NCI-H128 (cell line): ENCODE results near the gene PDZRN4.
"Not testable (repeated sequence)": the region's sequence is repeated elsewhere in the genome, so short reads cannot be mapped to it uniquely, and the experiment has no call there.

ENCODE experiments used
- DNase-seq: peaks from one replicate; lab custom pipeline; 2025; ENCODE audit not compliant: unreplicated experiment; lab: John Stamatoyannopoulos, UW

Gene PDZRN4

DNA sequence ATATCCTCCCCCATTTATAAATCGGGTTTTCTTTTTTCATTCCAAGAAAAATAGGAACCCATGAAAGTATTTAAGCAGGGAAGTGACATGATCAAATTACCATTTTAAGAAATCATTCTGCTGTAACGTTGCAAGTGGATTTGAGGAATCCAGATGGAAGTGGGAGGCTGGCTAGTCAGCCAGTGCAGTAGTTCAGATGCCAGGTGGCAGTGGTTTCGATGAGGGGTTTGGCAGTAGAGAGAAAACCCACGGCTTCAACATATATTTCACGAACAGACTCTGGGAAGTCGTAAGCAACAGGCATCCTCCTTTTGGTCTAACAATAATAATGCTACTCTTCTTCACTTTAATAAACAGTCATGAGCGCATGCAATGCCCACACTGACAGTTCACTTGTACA lies 25.0 kb downstream of the PDZRN4 start:
- no peak for DNase-seq

DNA sequence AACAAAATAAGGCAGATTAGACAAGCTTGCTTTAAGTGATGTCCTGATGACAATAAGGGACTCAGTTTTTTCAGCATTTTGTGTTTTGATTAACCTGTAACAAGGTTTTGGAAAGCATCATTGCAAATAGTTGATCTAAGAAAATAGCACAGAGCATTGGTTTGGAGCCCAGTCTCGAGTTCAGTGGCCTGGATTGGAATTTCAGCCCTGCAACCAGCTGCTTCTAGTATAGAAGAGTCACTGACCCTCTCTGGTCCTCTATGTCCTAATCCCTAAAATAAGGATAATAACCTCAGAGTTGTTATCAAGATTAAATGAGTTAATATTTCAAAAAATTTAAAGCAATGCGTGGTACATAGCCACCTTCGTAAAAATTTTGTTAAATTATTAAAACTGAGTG lies 25.5 kb downstream of the PDZRN4 start:
- no peak for DNase-seq

DNA sequence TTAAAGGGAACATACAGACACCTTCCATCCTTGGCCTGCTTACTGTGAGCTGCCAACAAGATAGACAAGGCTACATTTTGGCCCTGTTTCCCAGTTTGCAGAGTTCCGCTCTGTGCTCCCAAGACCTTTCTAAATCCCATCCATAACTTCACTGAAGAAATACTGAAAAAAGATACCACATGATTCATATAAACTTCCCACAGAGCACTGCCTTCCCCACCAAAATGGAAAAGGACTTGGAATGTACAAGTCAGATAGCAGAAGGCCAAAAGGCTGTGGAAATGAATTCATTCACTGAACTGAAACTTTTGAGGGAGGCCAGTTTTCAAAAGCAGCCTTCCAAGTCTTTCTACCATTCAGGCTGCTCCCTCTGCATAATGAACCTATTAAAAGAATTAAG lies 29.6 kb downstream of the PDZRN4 start:
- no peak for DNase-seq

DNA sequence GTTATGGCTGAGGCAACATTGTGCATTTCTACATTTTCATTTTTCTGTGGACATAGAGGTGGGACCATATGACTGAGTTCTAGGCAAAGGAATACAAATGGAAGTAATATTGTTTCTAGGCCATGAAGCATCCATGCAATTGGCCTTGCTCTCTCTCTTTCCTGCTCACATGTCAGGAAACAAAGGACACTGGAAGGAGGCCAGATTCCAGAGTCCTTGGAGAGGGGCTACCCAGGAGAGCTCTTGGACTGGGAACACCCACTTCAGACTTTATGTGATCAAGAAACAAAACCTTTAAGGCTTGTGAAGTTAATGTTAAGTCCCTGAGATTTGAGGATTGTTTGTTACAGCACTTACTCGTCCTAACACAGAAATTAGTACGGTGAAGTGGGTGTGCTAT lies 32.8 kb downstream of the PDZRN4 start:
- no peak for DNase-seq

GRCh38 chr12:41221491-41221890 lies 33.4 kb downstream of the PDZRN4 start:
- DNase-seq: no peak

DNA sequence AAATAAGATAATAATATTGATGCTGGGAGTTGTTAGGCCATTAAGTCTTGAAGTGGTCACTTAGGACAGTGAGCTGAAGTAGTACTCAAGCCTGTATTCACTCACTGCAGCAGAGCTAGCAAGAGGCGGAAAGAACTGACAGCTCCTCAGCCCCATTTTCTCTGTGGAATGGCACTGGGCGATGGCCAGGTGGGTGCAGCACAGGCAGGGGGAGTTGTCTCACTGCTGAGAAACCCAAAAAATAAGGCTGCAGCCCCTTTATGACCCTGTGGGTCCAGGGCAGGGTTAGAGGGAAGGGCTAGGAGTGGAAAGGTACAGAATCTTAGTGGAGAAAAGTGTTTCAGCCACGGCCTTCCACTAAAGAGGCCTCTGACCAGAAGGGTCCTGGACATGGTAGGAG lies 35.5 kb downstream of the PDZRN4 start:
- no peak for DNase-seq

DNA sequence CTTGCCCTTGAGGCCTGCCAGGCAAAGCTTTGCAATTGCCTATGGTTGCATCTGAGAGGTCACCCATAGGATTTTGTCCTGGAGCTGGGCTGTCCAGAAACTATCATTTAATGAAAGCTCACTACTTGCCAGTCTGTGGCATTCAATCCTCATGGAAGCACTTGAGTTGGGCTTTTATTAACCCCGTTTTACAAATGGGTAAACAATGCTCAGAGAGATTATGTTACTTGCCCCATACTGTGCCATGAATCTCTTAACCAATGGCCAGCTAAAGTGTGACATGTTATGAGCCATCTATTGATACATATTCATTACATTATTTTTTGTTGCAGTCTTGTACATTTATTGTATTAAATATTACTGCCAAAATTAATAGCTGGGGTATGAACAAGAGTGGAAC lies 35.9 kb downstream of the PDZRN4 start:
- peak; percentile 36 for DNase-seq

DNA sequence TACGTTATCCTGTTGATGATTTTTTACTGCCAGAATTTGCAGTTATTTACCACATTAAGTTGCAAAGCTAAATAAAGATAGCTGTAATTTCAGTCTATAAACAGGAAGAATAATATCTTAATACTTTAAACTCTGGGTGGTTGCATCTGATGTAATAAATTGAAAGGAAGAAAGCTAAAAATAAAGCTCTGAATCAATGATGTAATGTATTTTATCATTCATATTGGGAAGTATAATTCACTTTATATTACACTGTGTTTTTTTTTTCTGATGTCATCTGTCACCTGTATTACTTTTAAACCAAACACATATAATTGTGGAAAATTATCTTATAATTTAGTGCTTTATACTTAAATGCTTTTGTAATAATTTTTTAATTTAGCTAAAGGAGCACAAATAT lies 37.1 kb downstream of the PDZRN4 start:
- no peak for DNase-seq

DNA sequence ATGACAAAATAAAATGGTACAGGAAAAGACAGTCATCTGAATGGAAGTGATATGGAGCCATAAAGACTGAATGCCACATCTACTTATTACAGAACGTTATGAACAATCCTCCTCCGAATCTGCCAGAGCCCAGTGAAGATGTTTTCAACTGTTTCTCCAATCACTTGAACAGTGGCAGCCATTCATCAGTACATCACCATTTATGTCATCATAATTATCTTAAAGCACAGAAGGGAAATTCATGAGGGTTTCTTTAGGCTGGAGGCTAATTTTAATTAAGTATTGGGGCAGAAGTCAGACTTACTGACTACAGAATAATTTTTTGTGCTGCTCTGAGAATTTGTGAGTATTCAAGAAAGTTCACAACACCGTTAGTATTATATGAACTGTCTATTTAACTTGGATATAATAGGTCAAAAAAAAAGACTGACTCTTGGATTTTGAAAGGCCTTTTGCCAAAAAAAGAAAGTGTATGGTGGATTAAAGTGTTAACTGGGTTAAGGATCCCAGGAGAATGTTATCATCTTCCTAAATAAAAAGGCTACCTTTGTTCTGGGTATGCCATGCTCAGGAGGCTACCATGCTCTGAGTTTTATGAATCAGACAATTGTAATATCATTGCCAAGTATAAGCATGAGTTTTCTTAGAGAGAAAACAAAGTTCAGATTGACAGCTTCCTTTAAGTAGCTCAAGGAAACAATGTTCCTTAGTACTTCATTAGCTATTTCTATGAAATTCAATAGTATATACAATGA lies 40.1 kb downstream of the PDZRN4 start:
- DNase-seq: no peak

DNA sequence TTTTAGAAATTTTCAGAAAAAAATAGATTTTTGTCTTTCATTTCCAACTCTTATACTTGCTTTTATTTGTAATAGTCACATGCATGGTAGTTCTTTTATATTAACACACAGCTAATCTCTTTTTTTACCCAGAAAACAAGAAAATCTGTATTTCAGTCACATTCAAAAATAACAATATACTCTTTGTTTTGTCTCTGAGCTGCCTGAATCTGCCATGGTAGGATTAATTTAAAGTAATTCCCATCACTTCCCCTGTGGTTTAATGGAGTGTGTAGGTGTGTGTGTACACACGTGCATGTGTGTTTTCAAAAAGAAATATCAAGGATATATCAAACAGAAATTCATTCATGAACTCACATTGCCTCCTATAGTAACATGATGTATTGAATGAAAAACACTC lies 42.6 kb downstream of the PDZRN4 start:
- DNase-seq: no peak

GRCh38 chr12:41234692-41235091 lies 46.6 kb downstream of the PDZRN4 start:
- DNase-seq: no peak

GRCh38 chr12:41242603-41243002 lies 54.5 kb downstream of the PDZRN4 start:
- DNase-seq: no peak

DNA sequence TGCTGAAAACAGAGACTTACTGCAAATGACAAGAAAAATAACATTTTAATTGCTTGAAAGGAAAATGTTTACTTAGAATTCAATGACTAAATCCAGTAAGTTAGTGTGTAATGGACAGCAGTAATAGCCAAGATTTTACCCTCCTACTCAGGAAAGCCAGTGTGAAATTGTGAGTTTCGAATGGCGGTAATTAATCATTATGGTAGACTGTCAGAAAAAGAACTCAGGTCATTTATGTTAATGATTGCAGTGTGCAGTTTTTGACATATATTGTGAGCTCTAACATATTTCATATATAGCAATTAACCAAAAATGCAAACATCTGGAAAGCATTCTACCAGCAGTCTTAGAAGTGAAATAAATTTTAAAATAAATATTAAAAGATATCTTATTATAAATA lies 60.3 kb downstream of the PDZRN4 start:
- DNase-seq: no peak

- no peak for DNase-seq
These were observed 62.6 kb downstream of the PDZRN4 start for GRCh38 chr12:41250748-41251147.

GRCh38 chr12:41254004-41254914 lies 66.1 kb downstream of the PDZRN4 start:
- no peak for DNase-seq

- not testable (repeated sequence) for DNase-seq
These were observed 75.1 kb downstream of the PDZRN4 start for GRCh38 chr12:41263196-41263595.

DNA sequence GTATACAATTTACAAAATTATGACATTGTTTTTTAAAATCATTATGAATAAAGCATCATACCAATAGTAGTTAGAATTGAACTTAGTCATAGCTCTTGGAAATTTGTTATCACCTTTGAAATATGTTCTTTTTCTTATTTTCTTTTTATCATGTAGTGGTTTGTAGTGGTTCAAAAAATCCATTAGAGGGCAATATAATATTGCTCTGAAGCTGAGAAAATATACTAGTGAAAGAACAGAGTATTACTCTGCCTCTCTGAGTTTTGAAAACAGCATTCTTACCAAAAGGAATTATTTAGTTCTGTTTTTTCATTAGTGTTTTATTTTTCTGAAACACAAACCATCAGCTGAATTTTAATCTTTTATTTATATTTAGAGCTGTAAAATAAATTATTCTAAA lies 76.2 kb downstream of the PDZRN4 start:
- DNase-seq: no peak

- no peak for DNase-seq
These were observed 80.9 kb downstream of the PDZRN4 start for GRCh38 chr12:41269056-41269455.

DNA sequence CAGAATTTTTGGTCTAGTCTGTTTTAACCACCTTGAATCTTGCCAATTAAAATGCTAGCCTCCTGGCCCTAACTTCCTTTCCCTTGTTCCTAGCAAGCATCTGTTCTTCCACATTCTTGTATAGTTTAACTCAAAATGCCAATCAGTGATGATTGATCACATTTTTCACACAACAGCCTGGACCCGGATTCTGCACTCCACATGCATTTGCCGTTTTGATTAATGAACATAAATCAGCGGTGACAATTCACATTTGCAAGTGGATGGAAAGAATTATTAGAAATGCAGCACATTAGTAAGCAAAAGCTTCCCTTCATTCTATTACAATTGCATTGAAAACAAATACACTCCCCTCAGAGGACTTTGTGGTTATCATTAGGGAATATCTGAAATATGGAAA lies 83.4 kb downstream of the PDZRN4 start:
- no peak for DNase-seq

GRCh38 chr12:41274643-41275042 lies 86.5 kb downstream of the PDZRN4 start:
- no peak for DNase-seq

GRCh38 chr12:41277100-41277945 lies 89.2 kb downstream of the PDZRN4 start:
- peak; percentile 26 for DNase-seq

- peak; percentile 22 for DNase-seq
These were observed 89.8 kb downstream of the PDZRN4 start for GRCh38 chr12:41277946-41278267.
